SK-N-SH (cell line): ENCODE data around the gene UTP25.

Experiments
- CTCF ChIP-seq: fragments of 200-600 bp; sonication (generic); IDR thresholded peaks from 2 replicates; pipeline ENCODE4 v1.6.1; 2017; ENCODE audit warnings: antibody characterized with exemption, mild to moderate bottlenecking, moderate library complexity
- MAX ChIP-seq: IDR thresholded peaks from 2 replicates; pipeline ENCODE4 v1.4.0; 2012; ENCODE audit warnings: low read depth
- RFX5 ChIP-seq: IDR thresholded peaks from 2 replicates; pipeline ENCODE4 v1.6.1; 2012; ENCODE audit warnings: mild to moderate bottlenecking, improper control_type of control experiment, low read length
- SMC3 ChIP-seq: IDR thresholded peaks from 2 replicates; pipeline ENCODE4 v1.6.1; 2012; ENCODE audit warnings: low read depth, low read length, improper control_type of control experiment
- ZBTB33 ChIP-seq: IDR thresholded peaks from 2 replicates; pipeline ENCODE4 v1.4.0; 2012; ENCODE audit warnings: low read depth, borderline replicate concordance

- TF ChIP-seq ZBTB33, result no peak
- no peak for TF ChIP-seq RFX5
- no peak for TF ChIP-seq SMC3
- no peak for TF ChIP-seq CTCF
- no peak for TF ChIP-seq MAX
Measured at GRCh38 chr1:209895709-209896108, 67.9 kb downstream of the UTP25 start.
